ENCODE data around the gene NFS1.
"Not testable (repeated sequence)": the region's sequence is repeated elsewhere in the genome, so short reads cannot be mapped to it uniquely, and the experiment has no call there.

The NFS1 gene

DNA sequence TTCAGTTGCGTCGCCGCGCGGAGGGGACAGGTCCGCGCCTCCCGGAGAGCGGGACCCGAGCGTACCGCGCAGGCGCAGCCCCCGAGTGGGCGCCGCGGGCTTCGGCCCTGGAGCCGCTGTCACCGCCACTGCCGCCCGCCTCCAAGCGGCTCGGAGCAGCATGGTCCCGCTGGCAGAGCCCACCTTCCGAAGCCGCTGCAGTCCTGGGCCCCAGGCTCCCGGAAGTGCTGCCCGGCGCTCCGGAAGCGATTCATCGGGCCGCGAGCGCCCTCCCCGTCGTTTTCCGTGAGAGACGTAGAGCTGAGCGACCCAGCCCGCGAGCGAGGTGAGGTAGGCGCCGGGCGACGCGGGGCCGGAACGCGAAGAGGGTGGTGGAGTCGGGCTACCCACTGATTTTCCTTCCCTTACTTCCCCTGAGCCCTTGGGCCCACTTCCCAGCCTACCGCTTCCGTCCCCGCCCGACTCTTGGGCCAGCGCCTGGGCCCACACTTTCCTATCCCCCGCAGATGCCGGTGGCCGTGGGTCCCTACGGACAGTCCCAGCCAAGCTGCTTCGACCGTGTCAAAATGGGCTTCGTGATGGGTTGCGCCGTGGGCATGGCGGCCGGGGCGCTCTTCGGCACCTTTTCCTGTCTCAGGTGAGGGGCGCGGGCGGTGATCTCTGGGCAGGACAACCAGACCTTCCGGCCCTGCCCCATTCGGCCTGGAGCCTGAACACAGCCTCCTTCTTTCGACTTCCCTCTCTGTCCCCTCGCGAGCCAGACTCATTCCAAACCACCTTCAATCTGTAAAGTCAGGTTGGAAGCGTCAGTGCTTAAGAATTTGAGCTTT, at the start of gene NFS1, which contains the start of gene ROMO1:
Gene NFS1 (minus strand): TSS at position 226 of the 830 bp plus-strand sequence. CDS start 64 bp downstream, at position 162.
Gene ROMO1 (plus strand): TSS at position 279 of the 830 bp plus-strand sequence. CDS start 228 bp downstream, at position 507.
- peak; percentile 94 for DNase-seq (ENCODE audit: low spot score)

DNA sequence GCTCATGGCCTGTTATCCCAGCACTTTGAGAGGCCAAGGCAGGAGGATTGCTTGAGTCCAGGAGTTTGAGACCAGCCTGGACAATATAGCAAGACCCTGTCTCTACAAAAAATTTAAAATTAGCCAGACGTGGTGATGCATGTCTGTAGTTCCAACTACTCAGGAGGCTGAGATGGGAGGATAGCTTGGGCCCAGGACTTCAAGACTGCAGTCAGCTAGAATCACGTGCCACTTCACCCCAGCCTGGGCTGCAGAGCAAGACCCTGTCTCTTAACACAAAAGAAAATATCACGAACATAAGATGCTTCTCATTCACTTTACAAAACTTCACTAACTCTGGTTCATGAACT, 45.3 kb upstream of the NFS1 start:
- not testable (repeated sequence) for DNase-seq (ENCODE audit: low spot score)

DNA sequence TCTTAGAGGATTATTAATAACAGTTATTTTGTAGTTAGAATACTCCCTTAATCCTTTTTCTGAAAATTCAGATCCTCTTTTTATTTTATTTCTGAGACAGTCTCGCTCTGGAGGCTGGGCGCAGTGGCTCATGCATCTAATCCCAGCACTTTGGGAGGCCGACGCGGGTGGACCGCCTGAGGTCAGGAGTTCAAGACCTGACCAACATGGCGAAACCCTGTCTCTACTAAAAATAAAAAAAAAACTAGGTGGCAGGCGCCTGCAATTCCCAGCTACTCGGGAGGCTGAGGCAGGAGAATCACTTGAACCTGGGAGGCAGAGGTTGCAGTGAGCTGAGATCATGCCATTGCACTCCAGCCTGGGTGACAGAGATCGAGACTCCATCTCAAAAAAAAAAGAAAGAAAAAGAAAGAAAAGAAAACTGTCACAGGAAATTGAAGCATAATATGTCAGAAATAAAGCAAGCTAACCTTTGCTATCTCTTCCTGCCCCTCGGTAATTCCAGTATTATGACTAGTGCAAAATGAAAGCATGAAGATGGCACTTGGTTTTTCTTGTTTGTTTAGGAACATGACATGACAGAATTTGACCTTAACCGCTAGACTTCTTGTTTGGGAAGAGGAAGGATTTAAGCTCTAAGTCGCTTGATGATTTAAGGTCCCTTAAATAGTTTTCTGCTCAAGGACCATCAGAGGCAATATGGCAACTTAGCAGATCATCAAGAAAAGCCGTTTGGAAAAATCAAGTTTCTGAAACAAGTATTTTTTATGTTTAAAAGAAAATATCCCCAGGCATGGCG, 44.7 kb upstream of the NFS1 start:
- DNase-seq (ENCODE audit: low spot score) = no peak

DNA sequence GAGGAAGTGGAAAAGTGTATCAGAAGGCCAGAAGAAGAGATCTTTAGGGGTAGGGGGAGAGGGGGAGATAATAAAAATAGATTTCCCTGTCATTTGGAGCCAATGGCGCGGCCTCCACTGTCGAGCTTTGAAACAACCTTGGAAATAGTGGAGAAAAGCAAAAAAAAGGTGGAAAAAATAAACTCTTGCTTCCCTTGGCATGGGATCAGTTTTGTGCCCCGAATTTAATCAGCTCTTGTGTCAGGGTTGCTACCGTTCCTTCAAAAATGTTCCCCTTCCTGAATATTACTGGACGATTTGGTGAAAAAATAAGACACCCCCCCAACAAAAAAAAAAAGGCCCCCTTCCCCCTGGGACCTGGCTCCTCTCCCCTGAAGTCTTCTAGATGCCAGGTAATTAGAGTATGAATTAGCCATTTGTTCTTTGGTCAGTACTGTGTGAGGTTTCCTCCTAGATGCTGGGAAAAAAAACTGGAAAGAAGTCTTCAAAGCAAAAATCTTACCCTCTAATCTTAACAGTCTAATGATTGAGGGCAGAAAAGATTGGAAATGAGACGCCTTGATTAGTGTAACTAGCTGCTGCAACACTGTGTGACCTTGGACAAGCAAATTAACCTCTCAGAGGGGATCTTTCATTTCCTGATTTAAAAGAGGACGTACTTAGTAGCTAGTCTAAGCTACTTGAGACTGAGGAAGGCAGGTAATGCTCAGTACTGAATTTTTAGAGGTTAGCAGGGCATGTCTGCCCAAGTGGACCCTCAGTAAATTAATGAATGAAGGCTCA, 43.8 kb upstream of the NFS1 start:
- DNase-seq (ENCODE audit: low spot score) = no peak

DNA sequence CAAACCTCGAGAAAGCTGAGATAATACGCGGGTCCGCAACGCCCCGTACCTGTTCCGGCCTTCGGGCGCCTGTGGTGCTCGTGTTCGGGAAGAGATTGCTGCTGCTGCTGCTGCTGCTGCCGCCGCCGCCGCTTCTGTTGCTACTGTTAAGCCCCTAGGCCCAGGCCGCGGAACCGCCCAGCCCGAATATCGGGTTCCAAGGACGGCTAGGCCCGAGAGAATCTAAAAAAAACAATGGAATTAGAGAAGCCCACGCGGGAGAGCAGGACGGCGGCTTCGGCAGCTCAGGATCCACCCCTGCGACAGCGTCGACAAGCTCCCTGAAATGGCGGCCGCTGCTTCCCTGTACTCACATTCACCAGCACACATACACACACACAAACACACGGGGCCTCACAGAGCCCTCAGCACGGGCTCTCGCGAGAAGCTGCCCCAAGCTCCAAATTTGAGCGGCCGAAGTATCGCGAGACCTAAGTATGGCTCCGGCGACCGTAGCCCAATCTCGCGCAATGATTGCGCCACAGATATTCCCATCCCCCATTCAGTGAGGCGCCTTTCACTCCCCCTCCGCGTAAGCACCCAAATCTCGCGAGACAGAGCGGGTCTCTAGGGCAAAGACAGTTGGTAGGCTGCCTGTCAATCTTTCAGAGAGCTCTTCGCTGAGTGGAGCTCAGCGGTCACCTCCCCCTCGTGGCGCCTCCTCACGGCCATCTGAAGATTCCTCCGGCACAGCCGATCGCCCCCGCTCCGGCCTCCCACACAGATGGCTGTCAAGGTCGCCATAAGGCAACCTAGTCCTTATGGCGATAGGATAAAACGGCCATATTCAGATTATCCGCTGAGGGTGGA, 43.0 kb upstream of the NFS1 start, which contains the start of gene RBM39:
Gene RBM39 (minus strand): TSS at position 369 of the 849 bp plus-strand sequence. CDS start 1,386 bp downstream, outside the sequence.
- peak; percentile 100 for DNase-seq (ENCODE audit: low spot score)

DNA sequence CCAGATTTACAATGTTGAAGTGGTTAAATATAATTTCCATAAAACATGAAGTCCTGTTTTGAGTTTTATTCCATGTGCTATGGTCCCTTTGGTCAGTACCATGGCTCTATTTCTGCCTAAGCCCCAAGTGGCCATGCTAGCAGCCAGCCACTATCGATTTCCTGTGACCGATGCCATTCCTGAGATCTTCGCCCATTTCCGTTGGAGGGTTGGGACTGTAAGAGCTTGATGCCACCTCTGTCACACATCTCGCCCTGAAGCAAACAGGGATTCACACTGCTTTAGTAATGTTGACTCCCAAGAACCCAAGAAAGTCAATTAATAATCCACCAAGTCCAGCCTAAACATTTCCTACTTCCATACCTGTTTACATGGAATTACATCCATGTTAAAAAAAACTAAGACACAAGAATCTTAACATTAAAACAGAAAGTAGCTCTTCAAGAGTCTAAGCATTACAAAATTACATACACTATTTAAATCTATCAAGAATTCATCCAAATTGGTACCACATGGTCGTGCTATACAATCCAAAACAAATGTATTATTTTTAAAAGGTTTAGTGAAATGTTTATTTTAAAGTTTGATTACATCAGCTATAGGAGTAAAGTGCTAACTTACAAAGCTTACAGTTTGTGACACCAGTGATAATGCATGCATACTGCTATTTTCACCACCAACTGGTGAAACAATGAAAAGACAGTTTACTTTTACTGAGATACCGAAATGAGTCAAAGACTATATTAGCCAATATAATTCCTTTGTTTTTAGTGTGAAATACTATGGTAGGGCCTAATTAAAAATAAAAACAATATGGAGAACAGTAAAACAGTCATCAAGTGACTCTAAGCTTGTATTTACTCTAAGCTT, 40.4 kb upstream of the NFS1 start:
- no peak for DNase-seq (ENCODE audit: low spot score)

DNA sequence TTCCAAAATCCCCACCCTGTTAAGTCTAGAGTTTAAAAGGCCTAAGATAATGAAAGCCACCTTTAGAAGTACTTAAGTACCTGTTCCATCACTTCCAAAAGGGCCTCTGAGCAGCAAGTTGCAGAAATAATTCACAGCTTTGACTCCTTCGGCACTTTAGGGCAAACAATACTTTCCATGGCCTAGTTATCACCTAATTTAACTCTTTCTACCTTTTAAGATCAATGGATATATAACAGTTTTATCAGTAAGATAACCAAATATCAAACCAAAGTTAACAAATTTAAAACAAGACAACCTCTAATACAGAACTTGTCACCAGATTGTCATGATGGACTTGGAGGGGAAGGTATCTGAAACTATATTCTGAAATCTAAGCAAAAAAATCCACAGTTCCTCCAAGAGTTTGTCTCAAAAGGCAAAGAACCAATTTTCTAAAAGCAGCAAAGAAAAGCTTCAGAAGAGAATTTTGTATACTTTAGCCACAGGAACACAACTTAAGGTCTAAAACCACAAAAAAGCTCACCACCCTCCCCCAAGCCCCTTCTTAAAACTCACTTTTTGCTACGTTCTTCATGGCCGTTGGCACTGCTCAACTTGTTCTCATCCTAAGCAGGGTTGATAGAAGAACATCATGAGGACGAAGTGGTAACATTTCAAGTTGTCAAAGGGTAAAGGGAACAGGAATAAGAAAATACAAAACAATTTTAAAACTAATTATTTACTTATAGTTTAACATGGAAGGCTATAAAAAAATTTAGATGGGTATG, 39.4 kb upstream of the NFS1 start:
- DNase-seq (ENCODE audit: low spot score) = no peak

DNA sequence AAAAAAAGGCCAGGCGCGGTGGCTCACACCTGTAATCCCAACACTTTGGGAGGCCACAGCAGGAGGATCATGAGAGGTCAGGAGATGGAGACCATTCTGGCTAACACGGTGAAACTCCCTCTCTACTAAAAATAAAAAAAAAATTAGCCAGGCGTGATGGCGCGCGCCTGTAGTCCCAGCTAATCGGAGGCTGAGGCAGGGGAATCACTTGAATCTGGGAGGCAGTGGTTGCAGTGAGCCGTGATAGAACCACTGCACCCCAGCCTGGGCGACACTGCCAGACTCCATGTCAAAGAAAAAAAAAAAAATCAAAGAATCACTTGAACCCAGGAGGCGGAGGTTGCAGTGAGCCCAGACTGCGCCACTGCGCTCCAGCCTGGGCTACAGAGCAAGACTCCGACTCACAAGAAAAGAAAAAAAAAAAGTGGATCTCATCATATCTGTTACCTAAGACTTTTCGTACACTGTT, 38.7 kb upstream of the NFS1 start:
- no peak for DNase-seq (ENCODE audit: low spot score)

DNA sequence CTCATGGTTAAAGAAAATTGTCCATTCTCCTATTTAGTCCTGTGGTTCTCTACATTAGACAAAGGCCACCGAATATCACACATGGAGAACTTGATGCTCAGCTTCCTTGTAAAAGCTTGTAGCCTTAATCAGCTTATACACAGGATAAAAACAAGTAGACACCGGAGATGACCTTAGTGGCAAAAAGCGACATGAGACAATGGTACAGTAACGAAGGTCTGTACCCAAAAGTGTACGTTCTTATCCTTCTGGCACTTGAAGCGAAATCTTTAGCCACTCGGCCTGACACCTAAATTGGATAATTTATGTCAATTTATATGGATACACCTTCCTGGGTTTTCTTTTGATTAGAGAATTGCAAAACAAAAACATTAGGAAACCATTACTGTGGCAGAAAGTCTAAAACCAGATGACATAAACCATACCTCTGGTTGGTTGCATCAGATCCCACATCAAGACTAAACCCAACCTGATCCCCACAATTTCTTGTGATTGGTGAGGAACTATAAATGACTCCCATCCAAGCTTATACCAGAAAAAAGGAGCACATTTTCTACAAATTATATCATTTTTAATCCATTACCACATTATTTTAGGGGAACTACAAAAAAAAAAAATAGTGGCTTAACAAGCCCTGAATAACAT, 36.8 kb upstream of the NFS1 start:
- no peak for DNase-seq (ENCODE audit: low spot score)

DNA sequence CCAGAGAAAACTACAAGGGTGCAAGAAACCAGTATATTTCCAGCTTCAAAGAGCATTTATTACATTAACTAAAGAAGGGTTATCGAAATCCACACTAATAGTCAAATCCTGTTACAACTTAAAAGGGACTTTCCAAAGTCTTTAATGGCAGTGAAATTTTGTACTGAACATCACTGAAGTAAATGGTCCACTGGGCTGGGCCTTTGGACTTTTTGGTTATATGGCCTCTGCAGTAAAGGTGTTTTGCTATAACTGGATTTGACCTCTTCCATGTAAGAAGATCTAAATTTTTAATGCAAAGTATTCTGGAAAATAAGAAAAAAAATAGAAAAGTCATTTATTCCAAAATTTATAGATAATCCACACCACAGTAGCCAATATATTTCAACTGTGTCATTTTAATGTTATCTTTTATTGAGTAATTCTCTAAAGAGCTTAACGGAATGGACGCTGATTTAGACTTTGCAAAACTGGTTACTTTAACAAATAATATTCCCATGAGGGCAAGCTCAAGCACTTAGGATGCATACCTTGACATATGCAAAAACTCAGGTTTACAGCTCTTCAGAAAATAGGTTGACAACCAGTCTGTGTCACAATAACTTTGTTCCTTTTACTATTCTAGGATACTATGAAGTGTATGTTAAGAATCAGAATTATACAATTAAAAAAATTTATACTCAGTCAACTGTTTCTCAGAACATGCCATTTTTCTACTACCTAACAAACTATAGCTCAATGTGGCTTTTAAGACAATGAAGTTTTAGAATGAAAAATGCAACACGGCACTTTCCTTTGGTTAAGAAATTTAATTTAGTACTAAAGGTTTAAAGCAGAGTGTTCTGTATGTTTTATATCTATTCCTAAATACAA, 35.9 kb upstream of the NFS1 start:
- no peak for DNase-seq (ENCODE audit: low spot score)

DNA sequence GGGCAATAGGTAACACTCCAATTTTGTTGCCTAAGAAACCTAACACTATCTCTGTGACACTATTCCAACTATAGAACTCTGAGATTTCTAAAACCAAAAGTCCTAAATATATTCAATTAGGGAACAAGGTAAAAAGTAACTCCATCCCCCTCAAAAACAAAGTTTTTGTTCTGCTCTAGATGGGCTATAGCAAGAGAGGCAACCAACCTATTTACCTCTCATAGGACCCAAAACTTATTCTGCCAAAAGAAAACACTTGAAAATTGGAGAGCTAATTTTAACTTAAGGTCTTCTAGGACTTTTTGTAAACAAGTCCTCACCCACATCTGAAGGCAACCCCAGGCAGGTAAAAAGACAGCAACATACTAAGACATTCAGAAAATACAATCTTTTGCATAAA, 35.2 kb upstream of the NFS1 start:
- no peak for DNase-seq (ENCODE audit: low spot score)

DNA sequence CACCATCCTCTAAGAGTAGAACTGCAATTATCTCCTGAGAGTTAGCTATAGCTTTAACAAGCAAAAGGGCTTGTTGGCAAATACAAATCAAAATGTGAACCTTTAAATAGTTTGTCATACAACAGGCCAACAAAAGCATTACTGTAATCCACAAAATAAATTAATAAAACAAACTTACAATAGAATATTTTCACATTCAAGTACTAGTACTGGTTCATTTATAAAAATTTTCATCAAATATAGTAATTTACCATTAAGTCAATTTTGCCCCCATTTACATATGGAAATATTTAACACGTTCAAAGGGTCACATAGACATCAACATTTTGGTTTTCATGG, 33.5 kb upstream of the NFS1 start:
- no peak for DNase-seq (ENCODE audit: low spot score)

DNA sequence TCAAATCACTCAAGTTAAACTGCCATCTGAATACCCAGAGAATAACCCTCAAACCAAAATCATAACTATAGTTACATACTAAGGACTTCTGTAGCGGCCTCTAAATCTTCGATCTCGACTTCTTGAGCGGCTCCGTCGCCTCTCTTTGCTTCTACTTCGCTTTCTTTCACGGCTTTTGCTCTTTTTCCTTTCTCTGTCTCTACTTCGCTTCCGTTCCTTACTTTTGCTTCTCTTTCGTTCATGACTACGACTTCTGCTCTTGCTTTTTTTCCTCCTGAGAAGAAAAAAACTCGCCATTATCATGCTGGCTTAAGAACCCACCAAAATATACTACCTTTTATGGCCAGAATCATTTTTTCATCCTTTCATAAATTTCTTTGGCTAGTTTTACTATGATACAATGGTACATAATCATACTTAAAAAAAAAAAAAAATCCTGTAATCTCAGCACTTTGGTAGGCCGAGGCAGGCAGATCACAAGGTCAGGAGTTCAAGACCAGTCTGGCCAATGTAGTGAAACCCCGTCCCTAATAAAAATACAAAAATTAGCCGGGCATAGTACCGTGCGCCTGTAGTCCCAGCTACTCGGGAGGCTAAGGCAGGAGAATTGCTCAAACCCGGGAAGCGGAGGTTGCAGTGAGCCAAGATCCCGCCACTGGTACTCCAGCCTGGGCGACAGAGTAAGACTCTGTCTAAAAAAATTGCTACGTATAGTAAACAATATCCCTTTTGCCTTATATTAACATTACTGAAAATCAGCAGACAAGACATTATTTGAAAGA, 32.9 kb upstream of the NFS1 start:
- DNase-seq (ENCODE audit: low spot score) = no peak

DNA sequence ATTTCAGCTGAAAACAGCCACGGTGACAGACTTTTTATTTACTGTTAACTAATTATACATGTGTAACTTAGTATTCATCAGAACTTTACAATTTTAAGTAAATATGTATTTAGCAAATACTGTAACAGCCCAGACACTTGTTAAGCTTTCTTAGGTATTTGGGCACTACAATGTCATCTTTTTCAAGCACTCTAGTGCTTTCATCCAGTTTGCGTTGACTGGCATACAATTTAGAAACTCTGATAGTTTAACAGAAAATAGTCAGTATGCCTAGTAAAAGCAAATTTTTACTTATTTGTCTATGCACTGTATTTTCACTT, 32.3 kb upstream of the NFS1 start:
- DNase-seq (ENCODE audit: low spot score) = no peak

DNA sequence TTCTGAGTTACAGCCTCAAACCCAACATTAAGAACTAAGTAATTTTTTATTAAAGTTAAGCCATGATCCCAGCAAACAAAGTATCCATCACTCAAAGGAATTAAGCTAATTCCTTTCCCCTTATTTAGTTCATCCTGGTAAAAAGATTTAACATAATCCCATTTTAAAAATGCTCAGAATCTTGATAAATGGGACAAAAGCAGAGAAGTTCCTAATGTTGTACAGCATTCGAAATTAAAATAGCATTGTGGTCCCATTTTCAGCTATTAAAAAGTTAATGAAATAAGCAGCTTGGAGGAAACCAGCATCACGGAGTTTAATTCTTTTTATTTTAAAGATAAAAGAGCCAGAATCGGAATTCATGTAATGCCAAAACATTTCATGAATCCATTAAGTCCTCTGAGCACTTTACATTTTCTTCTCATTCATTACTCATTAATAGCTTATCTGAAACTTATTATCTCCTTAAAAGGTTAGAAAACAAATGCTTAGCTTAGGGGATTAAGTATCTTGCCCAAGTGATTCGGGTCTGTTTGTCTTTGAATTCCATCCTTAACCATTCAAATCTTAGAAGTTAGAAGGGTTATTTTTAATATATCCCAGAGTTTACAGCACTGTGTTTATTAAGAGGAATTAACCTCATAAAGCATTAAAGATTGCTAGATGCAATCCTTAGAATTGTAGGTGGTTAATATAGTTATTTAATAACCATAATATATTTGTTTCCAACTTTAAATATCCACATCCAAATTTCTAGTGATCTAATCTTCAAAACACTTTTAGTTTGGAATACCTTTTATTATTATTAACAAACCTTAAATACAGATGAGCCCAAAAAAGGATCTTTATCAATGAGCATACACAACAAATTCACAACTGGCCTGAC, 31.7 kb upstream of the NFS1 start:
- DNase-seq (ENCODE audit: low spot score) = no peak

DNA sequence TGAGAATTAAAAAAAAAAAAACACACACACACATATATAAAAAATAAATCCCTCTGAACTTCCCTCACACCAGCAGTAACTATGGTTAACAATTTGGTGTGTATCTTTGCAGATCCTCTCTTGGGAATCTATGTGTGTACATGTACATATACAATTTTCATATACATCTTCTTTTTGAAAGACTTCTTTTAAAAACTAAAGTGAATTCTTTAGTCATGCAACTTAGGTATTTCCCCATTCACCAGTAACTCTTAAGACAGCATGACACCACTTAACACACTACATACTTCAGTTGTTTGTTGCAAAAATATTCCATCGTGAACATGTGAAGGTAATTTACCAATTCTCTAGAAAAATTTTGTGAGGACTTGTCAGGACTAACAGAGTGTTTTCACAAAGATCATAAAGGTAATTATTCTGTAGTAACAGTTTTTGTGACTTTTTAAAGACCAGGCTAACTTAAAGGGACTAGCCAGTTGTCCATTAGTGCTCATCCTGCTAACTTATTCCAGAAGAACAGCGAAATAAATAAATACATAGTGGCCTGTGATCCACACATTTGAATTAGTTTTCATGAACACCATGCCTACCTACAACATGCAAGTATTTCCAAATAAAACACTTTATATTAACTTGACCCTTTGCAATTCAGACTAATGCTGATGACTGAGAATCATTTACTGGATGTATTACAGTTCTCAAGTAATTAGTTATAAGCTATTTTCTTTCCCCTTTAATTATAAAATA, 30.9 kb upstream of the NFS1 start:
- no peak for DNase-seq (ENCODE audit: low spot score)
